ACC112 (cell line): ENCODE measurements around the gene PEAK3.
"Not testable (repeated sequence)": the region's sequence is repeated elsewhere in the genome, so short reads cannot be mapped to it uniquely, and the experiment has no call there.

Experiments used
- H2AFZ ChIP-seq: fragments of 200-600 bp; sonication (generic); one replicate; pipeline ENCODE4 v1.6.0; 2017; ENCODE audit warnings: antibody characterized with exemption, low read length; ENCODE audit not compliant: unreplicated experiment
- H3K27ac ChIP-seq: fragments of 200-600 bp; sonication (generic); 2 replicates; pipeline ENCODE4 v1.5.1; 2014; ENCODE audit warnings: low read depth, mild to moderate bottlenecking, antibody characterized with exemption, low read length, moderate library complexity
- H3K27me3 ChIP-seq: fragments of 200-600 bp; sonication (generic); 2 replicates; pipeline ENCODE4 v1.6.1; 2014; ENCODE audit warnings: mild to moderate bottlenecking, antibody characterized with exemption, low read length, moderate library complexity, mixed read lengths; ENCODE audit not compliant: insufficient read depth
- H3K36me3 ChIP-seq: fragments of 200-600 bp; sonication (generic); 2 replicates; pipeline ENCODE4 v1.6.1; 2016; ENCODE audit warnings: mild to moderate bottlenecking, antibody characterized with exemption, low read length, moderate library complexity, mixed read lengths; ENCODE audit not compliant: insufficient read depth
- H3K4me1 ChIP-seq: fragments of 200-600 bp; sonication (generic); one replicate; pipeline ENCODE4 v1.6.1; 2016; ENCODE audit warnings: low read length, mixed read lengths; ENCODE audit not compliant: insufficient read depth, unreplicated experiment, control insufficient read depth
- H3K4me3 ChIP-seq: fragments of 200-600 bp; sonication (generic); 2 replicates; pipeline ENCODE4 v1.5.1; 2014; ENCODE audit warnings: mild to moderate bottlenecking, low read depth, low read length
- H3K79me2 ChIP-seq: fragments of 200-600 bp; sonication (generic); one replicate; pipeline ENCODE4 v1.6.0; 2016; ENCODE audit warnings: low read length; ENCODE audit not compliant: control insufficient read depth, unreplicated experiment, insufficient read depth

Gene PEAK3

DNA sequence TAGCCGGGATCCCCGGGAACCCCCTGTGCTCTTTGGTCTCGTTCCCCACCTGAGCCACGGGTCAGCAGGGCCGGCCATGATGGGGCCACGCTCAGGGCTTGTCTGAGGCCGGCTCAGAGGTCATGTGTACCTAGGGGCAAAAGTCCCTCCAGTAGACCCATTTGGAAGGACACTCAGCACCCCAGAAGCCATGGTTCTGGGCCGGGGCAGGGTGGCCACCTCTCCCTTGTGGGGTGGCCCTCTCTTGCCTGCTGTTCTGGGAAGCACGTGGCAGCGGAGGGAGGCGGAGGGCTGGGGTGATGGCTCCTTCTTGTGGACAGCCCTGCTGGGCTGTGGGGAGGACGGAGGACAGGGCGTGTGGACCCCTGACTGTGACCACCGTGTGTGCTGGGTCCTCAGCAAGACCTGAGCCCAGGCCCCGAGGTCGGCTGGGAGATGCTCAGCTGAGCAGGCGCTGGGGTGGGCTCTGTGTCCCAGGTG lies 6.4 kb upstream of the PEAK3 start:
- Histone ChIP-seq H3K79me2 (no peaks in the 10 kb centered on the region), H2AFZ (no peak overlapping the region), H3K4me1 (peaks cover 4% of the 10 kb centered on the region), H3K27me3 (peaks cover 31% of the 10 kb centered on the region), H3K36me3 (no peaks in the 10 kb centered on the region), H3K4me3 (no peak overlapping the region), H3K27ac (no peak overlapping the region)

DNA sequence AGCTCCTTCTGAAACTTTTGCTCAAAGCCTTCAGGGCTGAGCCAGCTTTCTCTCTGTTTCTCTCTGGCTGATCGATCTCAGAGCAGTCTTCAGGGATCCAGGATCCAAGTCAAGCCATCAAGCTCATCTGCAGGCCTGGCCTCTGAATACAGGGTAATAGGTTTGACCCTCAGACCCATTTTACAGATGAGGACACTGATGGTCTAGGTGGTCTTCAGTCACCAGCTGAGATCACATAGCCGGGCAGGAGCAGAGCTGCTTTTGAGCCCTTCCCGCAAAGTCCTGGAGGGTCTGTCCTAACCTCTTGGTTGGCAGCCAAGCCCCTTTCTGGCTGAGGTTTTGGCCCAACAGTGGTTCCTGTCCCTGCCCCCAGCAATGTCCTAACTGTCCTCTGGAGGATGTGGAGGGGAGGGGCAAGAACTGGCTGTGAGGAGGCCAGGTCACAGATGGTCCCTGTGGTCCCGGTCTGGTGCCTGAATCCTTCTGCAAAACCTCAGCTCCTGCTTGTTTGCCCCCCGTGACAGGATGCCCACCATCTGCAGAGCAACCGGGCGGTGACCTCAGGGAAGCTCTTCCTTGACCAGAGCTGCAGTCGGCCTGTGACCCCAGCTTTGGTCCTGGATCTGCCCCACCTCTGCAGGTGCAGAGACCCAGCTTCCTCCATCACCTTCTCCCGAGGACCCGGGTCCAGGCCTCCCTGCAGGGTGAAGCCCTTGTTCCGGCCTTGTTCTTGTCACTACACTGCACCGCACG lies 5.8 kb upstream of the PEAK3 start:
- H3K4me3 ChIP-seq = no peak overlapping the region
- H3K4me1 ChIP-seq = peaks cover 4% of the 10 kb centered on the region
- no peak overlapping the region for H3K27ac ChIP-seq
- H3K79me2 ChIP-seq = no peaks in the 10 kb centered on the region
- peaks cover 31% of the 10 kb centered on the region for H3K27me3 ChIP-seq
- no peak overlapping the region for H2AFZ ChIP-seq
- no peaks in the 10 kb centered on the region for H3K36me3 ChIP-seq

DNA sequence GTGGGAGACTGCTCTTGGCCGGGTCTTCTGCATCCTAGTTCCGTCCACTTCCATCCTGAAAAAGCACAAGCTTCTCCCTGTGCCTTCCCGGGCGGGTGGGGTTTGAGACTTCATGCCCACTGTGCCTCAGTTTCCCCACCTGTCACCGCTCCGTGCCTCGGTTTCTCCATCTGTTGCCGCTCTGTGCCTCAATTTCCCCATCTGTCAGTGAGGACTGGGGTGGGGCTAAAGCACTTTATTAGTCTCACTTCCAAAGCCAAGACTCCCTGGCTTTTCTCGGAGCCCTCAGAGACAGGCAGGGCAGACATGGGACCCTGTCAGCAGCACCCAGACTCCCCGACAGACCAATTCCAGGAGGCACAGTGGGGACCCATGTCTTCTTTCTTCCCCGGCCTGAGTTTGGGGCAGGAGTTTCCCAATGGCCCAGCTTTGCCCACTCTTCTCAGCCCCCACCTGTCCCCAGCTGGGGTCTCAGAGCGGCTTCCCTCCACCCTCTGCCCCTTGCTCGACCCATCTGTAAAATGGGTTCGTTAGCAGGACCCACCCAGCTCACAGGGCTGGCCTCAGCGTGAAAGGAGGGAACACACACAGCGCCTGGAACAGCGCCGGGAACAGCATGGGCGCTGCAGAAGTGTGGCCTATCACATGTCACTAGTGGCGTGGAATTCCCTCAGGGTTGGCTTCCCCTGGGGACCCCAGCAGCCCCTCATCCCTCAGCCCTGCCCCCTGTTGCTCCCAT lies 4.6 kb upstream of the PEAK3 start:
- Histone ChIP-seq H3K79me2 (no peaks in the 10 kb centered on the region), H3K27me3 (peaks cover 30% of the 10 kb centered on the region), H3K4me1 (peaks cover 8% of the 10 kb centered on the region), H2AFZ (no peak overlapping the region), H3K36me3 (no peaks in the 10 kb centered on the region), H3K4me3 (no peak overlapping the region), H3K27ac (no peak overlapping the region)

- H3K27ac ChIP-seq = no peak overlapping the region
- peaks cover 4% of the 10 kb centered on the region for H3K4me1 ChIP-seq
- H3K79me2 ChIP-seq = no peaks in the 10 kb centered on the region
- peaks cover 4% of the 10 kb centered on the region; the same call in 1 of the 2 replicates for H3K27me3 ChIP-seq
- H3K4me3 ChIP-seq = no peak overlapping the region
- no peak overlapping the region for H2AFZ ChIP-seq
- H3K36me3 ChIP-seq = no peaks in the 10 kb centered on the region
Measured at GRCh38 chr19:2283835-2284507, 2.0 kb upstream of the PEAK3 start.

GRCh38 chr19:2282862-2283237 lies 875 bp upstream of the PEAK3 start:
- H3K36me3 ChIP-seq = no peaks in the 10 kb centered on the region
- no peak overlapping the region for H2AFZ ChIP-seq
- H3K4me1 ChIP-seq = peaks cover 4% of the 10 kb centered on the region
- H3K27ac ChIP-seq = no peak overlapping the region
- H3K27me3 ChIP-seq = no peaks in the 10 kb centered on the region
- no peaks in the 10 kb centered on the region for H3K79me2 ChIP-seq
- H3K4me3 ChIP-seq = no peak overlapping the region

- not testable (repeated sequence) for H3K27me3 ChIP-seq, H3K27ac ChIP-seq, H2AFZ ChIP-seq, H3K79me2 ChIP-seq, H3K4me1 ChIP-seq, H3K36me3 ChIP-seq
- peak overlapping the region; percentile 29; the same call in 1 of the 2 replicates for H3K4me3 ChIP-seq
Measured at GRCh38 chr19:2281265-2282061, 512 bp downstream of the PEAK3 start.

DNA sequence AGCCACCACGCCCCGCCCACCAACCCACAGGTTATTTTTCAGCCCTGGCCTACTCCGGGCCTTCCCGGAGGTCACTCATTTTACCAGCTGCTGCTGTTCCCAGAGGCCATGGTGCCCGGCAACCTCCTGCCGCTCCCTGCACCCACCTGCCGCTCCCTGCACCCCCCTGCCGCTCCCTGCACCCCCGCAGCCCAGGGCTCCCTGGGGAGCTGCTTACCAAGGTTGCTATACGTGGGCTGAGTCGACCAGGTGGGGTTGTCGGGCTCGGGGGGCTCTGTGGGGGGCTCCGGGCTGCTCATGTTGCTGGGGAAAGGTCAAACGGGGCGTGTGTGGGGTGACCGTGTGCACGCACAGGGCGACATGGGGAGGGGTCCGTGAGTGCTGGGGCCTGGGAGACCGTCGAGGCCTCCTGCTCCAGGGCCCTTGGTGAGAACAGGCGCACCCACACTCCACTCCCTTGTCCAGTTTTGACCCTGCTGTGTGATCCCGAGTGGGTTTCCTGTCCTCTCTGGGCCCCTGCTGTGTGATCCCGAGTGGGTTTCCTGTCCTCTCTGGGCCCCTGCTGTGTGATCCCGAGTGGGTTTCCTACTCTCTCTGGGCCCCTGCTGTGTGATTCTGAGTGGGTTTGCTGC lies 1.2 kb downstream of the PEAK3 start:
- Histone ChIP-seq H3K36me3 (no peaks in the 10 kb centered on the region), H2AFZ (no peak overlapping the region), H3K4me1 (peaks cover 4% of the 10 kb centered on the region), H3K27me3 (no peaks in the 10 kb centered on the region), H3K79me2 (peaks cover 2% of the 10 kb centered on the region), H3K27ac (no peak overlapping the region), H3K4me3 (no peak overlapping the region)

GRCh38 chr19:2278459-2279158 lies 3.4 kb downstream of the PEAK3 start:
- no peak overlapping the region for H3K27ac ChIP-seq
- no peaks in the 10 kb centered on the region for H3K36me3 ChIP-seq
- peaks cover 4% of the 10 kb centered on the region for H3K4me1 ChIP-seq
- H2AFZ ChIP-seq = no peak overlapping the region
- no peaks in the 10 kb centered on the region for H3K27me3 ChIP-seq
- H3K4me3 ChIP-seq = no peak overlapping the region
- H3K79me2 ChIP-seq = peaks cover 14% of the 10 kb centered on the region

DNA sequence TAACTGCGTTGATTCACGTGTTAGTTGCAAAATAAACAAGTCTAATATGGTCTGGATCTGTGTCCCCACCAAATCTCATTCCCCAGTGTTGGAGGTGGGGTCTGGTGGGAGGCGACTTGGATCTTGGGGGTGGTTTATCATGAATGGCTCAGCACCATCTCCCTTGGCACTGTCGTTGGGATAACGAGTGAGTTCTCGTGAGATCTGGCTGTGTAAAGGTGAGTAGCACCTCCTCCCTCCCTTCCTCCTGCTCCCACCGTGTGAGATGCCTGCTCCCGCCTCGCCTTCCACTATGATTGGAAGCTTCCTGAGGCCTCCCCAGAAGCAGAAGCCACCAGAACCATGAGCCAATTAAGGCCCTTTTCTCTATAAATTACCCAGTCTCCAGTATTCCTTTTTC lies 4.8 kb downstream of the PEAK3 start:
- Histone ChIP-seq H2AFZ (no peak overlapping the region), H3K36me3 (peaks cover 4% of the 10 kb centered on the region; the same call in 1 of the 2 replicates)

More for the DNA sequence above, 4.8 kb downstream of the PEAK3 start:
- Histone ChIP-seq H3K4me1 (peaks cover 12% of the 10 kb centered on the region), H3K79me2 (peaks cover 28% of the 10 kb centered on the region), H3K27ac (no peak overlapping the region), H3K27me3 (no peaks in the 10 kb centered on the region), H3K4me3 (no peak overlapping the region)
